Epithelial cell of proximal tubule (primary cell): ENCODE results near the gene IL24. TPM values are rescaled to one million over a fixed set of nuclear protein-coding genes. Genes with fewer than 3 reads are reported as not detected.

Experiments
- DNase-seq: peaks from one replicate; pipeline ENCODE4 v3.0.0-alpha.2; 2011; ENCODE audit warnings: low read depth
- H3K4me3 ChIP-seq: 2 replicates; pipeline ENCODE4 v1.5.1; 2011; ENCODE audit warnings: low read depth, mild to moderate bottlenecking, low read length
- CTCF ChIP-seq: conservative IDR thresholded peaks from 2 replicates; pipeline ENCODE4 v1.5.1; 2012; ENCODE audit warnings: low read depth, mild to moderate bottlenecking, low read length
- total RNA-seq: library from RNA; depleted of rRNA; stranded (reverse); fragments of >200 nt; gene quantifications from 2 replicates; pipeline ENCODE4 v1.2.3, GENCODE V29; 2015

The IL24 gene
- total RNA-seq, 1 donor from 2014 or later, result 1.1 TPM

GRCh38 chr1:206855859-206856258 lies 41.4 kb upstream of the IL24 start:
- no peak overlapping the region for H3K4me3 ChIP-seq
- DNase-seq, result no peak
- no peak for TF ChIP-seq CTCF

GRCh38 chr1:206856674-206857464 lies 40.4 kb upstream of the IL24 start:
- TF ChIP-seq CTCF, result peak; percentile 46
- H3K4me3 ChIP-seq, result no peak overlapping the region
- no peak for DNase-seq

- TF ChIP-seq CTCF, result no peak
- no peak overlapping the region for H3K4me3 ChIP-seq
- DNase-seq, result no peak
Observed at GRCh38 chr1:206859082-206859521, 38.1 kb upstream of the IL24 start.

GRCh38 chr1:206860165-206860564 lies 37.1 kb upstream of the IL24 start:
- no peak for TF ChIP-seq CTCF
- DNase-seq, result no peak
- no peak overlapping the region for H3K4me3 ChIP-seq

- TF ChIP-seq CTCF, result no peak
- DNase-seq, result no peak
- no peak overlapping the region for H3K4me3 ChIP-seq
Observed at GRCh38 chr1:206863266-206863665, 34.0 kb upstream of the IL24 start.

- DNase-seq, result no peak
- peak; percentile 98 for TF ChIP-seq CTCF
- H3K4me3 ChIP-seq, result no peak within 1 kb of the TSS
Observed at GRCh38 chr1:206864939-206865671, 32.1 kb upstream of the IL24 start, which contains the start of gene IL20. Gene IL20 (plus strand): TSS chr1:206865623. CDS start chr1:206865853, 230 bp downstream.
